Forelimb muscle (tissue), 1 donor: ENCODE measurements around the gene FAM43B. TPM values are rescaled to one million over a fixed set of nuclear protein-coding genes. Genes with fewer than 3 reads are reported as not detected.

ENCODE experiments used
- DNase-seq: peaks from one replicate; pipeline ENCODE4 v3.0.0-alpha.2; 2013; ENCODE audit warnings: low read depth
- polyA plus RNA-seq: library from polyadenylated mRNA; unstranded; fragments of 120-200 nt; gene quantifications from one replicate; pipeline ENCODE4 v1.2.1, GENCODE V29; 2013; ENCODE audit not compliant: insufficient read length

FAM43B gene
- polyA plus RNA-seq, 1 donor: 0.58 TPM

- no peak for DNase-seq
Measured at GRCh38 chr1:20552728-20553445, 514 bp downstream of the FAM43B start.

GRCh38 chr1:20555025-20555757, 2.8 kb downstream of the FAM43B start:
- DNase-seq: no peak

- DNase-seq: no peak
Measured at GRCh38 chr1:20555758-20556120, 3.4 kb downstream of the FAM43B start.

- DNase-seq: no peak
Measured at GRCh38 chr1:20558191-20558590, 5.8 kb downstream of the FAM43B start.

GRCh38 chr1:20560966-20561365, 8.6 kb downstream of the FAM43B start:
- DNase-seq: no peak

- DNase-seq: no peak
Measured at GRCh38 chr1:20565234-20565633, 12.9 kb downstream of the FAM43B start.

- DNase-seq: no peak
Measured at GRCh38 chr1:20569523-20570098, 17.2 kb downstream of the FAM43B start.

GRCh38 chr1:20571427-20571826, 19.1 kb downstream of the FAM43B start:
- no peak for DNase-seq

GRCh38 chr1:20573987-20574386, 21.6 kb downstream of the FAM43B start:
- no peak for DNase-seq

GRCh38 chr1:20574686-20575540, 22.5 kb downstream of the FAM43B start:
- DNase-seq: no peak

- no peak for DNase-seq
Measured at GRCh38 chr1:20575541-20576336, 23.4 kb downstream of the FAM43B start.

GRCh38 chr1:20578062-20578461, 25.7 kb downstream of the FAM43B start:
- no peak for DNase-seq

GRCh38 chr1:20578721-20579395, 26.5 kb downstream of the FAM43B start:
- no peak for DNase-seq

GRCh38 chr1:20584890-20585289, 32.5 kb downstream of the FAM43B start:
- DNase-seq: no peak

GRCh38 chr1:20586953-20587660, 34.7 kb downstream of the FAM43B start:
- no peak for DNase-seq

GRCh38 chr1:20587661-20588053, 35.3 kb downstream of the FAM43B start:
- DNase-seq: no peak

- DNase-seq: no peak
Measured at GRCh38 chr1:20588634-20589225, 36.4 kb downstream of the FAM43B start, which contains the start of gene CDA. TSS of gene CDA (plus strand) at chr1:20589097. CDS start at chr1:20589130, 33 bp downstream.

GRCh38 chr1:20589331-20590278, 37.2 kb downstream of the FAM43B start:
- no peak for DNase-seq
